Pancreas (tissue), 10 donors: Measurements from ENCODE around the gene CTTNBP2. TPM values are rescaled to one million over a fixed set of nuclear protein-coding genes. Genes with fewer than 3 reads are reported as not detected.

Source experiments
- ATAC-seq, 4 donors: fragments of 200-7000 bp; cut with Tn5 transposase; one replicate each; pipeline versions ENCODE4 v1.8.0 to v1.9.1; 2020; ENCODE audit warnings: mild to moderate bottlenecking in 4 of 4, moderate library complexity in 4 of 4
- DNase-seq, 6 donors: peaks; one replicate each; pipeline ENCODE4 v3.0.0-alpha.2; 2020
- FAIRE-seq: peaks from 2 replicates; lab custom pipeline; 2012; peaks lifted over from hg19 to GRCh38; lab: Jason Lieb, UNC
- H3K27ac ChIP-seq, 4 donors: fragments of 200-600 bp; sonication (generic); 1 replicate in 3 of 4; 2 replicates in 1 of 4; pipeline versions ENCODE4 v1.5.0 to v1.8.0; 2020
- H3K27me3 ChIP-seq, 4 donors: fragments of 200-600 bp; one replicate each; pipeline ENCODE4 v1.8.0; 2021
- H3K36me3 ChIP-seq, 3 donors: fragments of 200-600 bp; sonication (generic) in 1 of 3; one replicate each; pipeline versions ENCODE4 v1.5.0 to v1.8.0; 2020 to 2021
- H3K4me1 ChIP-seq, 3 donors: fragments of 200-600 bp; one replicate each; pipeline ENCODE4 v1.8.0; 2021
- H3K4me3 ChIP-seq, 4 donors: fragments of 200-600 bp; sonication (generic) in 2 of 4; one replicate each; pipeline versions ENCODE4 v1.5.0 to v1.8.0; 2020 to 2021
- H3K9me3 ChIP-seq, 4 donors: fragments of 200-600 bp; one replicate each; pipeline ENCODE4 v1.8.0; 2021
- CTCF ChIP-seq, 4 donors: fragments of 200-600 bp; sonication (generic) in 3 of 4; IDR thresholded peaks; one replicate each; pipeline versions ENCODE4 v1.5.0 to v1.8.0; 2021; ENCODE audit warnings: antibody characterized with exemption in 4 of 4
- WGBS, 2 donors: extraction: QIAGEN DNeasy Blood & Tissue Kit; methylation state at CpG; one replicate each; pipeline ENCODE4 v1.1.7; 2013; 5-methylcytosine and 5-hydroxymethylcytosine counted together
- intact Hi-C, 3 donors: fragments of 100-400 bp; cut with DNase I; formaldehyde crosslinking; loops; one replicate each; pipeline versions ENCODE4 v1.11.1 to v1.14.2; 2022
- polyA plus RNA-seq, 2 donors: library from polyadenylated mRNA; stranded (reverse); fragments of 200-250 nt; gene quantifications; one replicate each; pipeline ENCODE4 v1.2.3, GENCODE V29; 2013
- total RNA-seq, 6 donors: library from RNA; stranded (reverse); fragmentation: NEBNext Ultra II Directional in 4 of 6; extraction: Animal tissue kit (Norgen Biotek cat#: 25700) in 4 of 6; gene quantifications; one replicate each; pipeline versions ENCODE4 v1.2.1 to v1.2.4, GENCODE V29; 2021 to 2023
- donor health status: healthy with polysubstance abuse.
- donor health status: DM: no; HTN: no; CAD: no; lungs with moderate emphysema.
- donor health status: DM: no; HTN: no; CAD: no.
- donor health status: control.
- donor health status: control.
- donor health status: Bipolar disorder and iron deficiency.
- donor health status: DM: yes; HTN: yes; CAD: no.
- donor health status: DM: no; HTN: no; CAD: no.
- donor health status: DM: no; HTN: no; CAD: no.
- donor health status: DM: yes; HTN: yes; CAD: no.

CTTNBP2 gene
- total and polyA plus RNA-seq, 8 donors = 4.8 to 15.4 (median 10.5) TPM

- DNase-seq (no peak), FAIRE-seq (no peak), ATAC-seq (no peak)
- H3K4me1 ChIP-seq = no peaks in the 10 kb centered on the region
- H3K27me3 ChIP-seq = no peaks in the 10 kb centered on the region
- no peaks in the 10 kb centered on the region for H3K9me3 ChIP-seq
- no peaks in the 10 kb centered on the region for H3K36me3 ChIP-seq
- 56 to 65% methylated on average over 1 of the region's 1 CpG for WGBS, 2 donors
- H3K4me3 ChIP-seq = no peak overlapping the region
- H3K27ac ChIP-seq = no peak overlapping the region
- intact Hi-C loops = no loop called here
- TF ChIP-seq CTCF (IDR thresholded peaks at IDR 0.05) = no peak
Observed at GRCh38 chr7:117784315-117784714, 88.9 kb downstream of the CTTNBP2 start.

- Histone ChIP-seq H3K9me3 (no peaks in the 10 kb centered on the region), H3K27me3 (no peaks in the 10 kb centered on the region), H3K36me3 (no peaks in the 10 kb centered on the region), H3K4me3 (no peak overlapping the region), H3K27ac (no peak overlapping the region), H3K4me1 (no peaks in the 10 kb centered on the region)
- intact Hi-C loops = no loop called here
- DNase-seq = no peak
- WGBS, 2 donors = 89 to 91% methylated on average over 3 of the region's 3 CpGs
- FAIRE-seq = no peak
- TF ChIP-seq CTCF (IDR thresholded peaks at IDR 0.05) = no peak
- ATAC-seq = no peak
Observed at GRCh38 chr7:117782761-117783160, 90.5 kb downstream of the CTTNBP2 start.

GRCh38 chr7:117781707-117782106 is 91.5 kb downstream of the CTTNBP2 start:
- Histone ChIP-seq H3K4me3 (no peak overlapping the region), H3K4me1 (no peaks in the 10 kb centered on the region), H3K27ac (no peak overlapping the region), H3K9me3 (no peaks in the 10 kb centered on the region), H3K36me3 (no peaks in the 10 kb centered on the region), H3K27me3 (no peaks in the 10 kb centered on the region)
- WGBS, 2 donors = 94 to 97% methylated on average over 2 of the region's 2 CpGs
- FAIRE-seq = no peak
- ATAC-seq = no peak
- no peak for DNase-seq
- no peak for TF ChIP-seq CTCF (IDR thresholded peaks at IDR 0.05)
- intact Hi-C loops = no loop called here

GRCh38 chr7:117780832-117781231 is 92.4 kb downstream of the CTTNBP2 start:
- ATAC-seq = no peak
- Histone ChIP-seq H3K27me3 (no peaks in the 10 kb centered on the region), H3K27ac (no peak overlapping the region), H3K36me3 (no peaks in the 10 kb centered on the region), H3K9me3 (no peaks in the 10 kb centered on the region), H3K4me3 (no peak overlapping the region), H3K4me1 (no peaks in the 10 kb centered on the region)
- intact Hi-C loops = no loop called here
- no peak for TF ChIP-seq CTCF (IDR thresholded peaks at IDR 0.05)
- WGBS, 2 donors = 82 to 86% methylated on average over 2 of the region's 2 CpGs
- no peak for FAIRE-seq
- no peak for DNase-seq

- Histone ChIP-seq H3K9me3 (no peaks in the 10 kb centered on the region), H3K36me3 (no peaks in the 10 kb centered on the region), H3K27ac (no peak overlapping the region), H3K27me3 (no peaks in the 10 kb centered on the region), H3K4me1 (peaks cover 0 to 5% (median 0%) of the 10 kb centered on the region in 3 donors), H3K4me3 (no peak overlapping the region)
- FAIRE-seq = no peak
- ATAC-seq = no peak
- 84 to 85% methylated on average over 3 of the region's 3 CpGs for WGBS, 2 donors
- intact Hi-C loops = no loop called here
- no peak for DNase-seq
- no peak for TF ChIP-seq CTCF (IDR thresholded peaks at IDR 0.05)
Observed at GRCh38 chr7:117777335-117778142, 95.7 kb downstream of the CTTNBP2 start.
